ENCODE data around the gene DGKQ.

Gene DGKQ

DNA sequence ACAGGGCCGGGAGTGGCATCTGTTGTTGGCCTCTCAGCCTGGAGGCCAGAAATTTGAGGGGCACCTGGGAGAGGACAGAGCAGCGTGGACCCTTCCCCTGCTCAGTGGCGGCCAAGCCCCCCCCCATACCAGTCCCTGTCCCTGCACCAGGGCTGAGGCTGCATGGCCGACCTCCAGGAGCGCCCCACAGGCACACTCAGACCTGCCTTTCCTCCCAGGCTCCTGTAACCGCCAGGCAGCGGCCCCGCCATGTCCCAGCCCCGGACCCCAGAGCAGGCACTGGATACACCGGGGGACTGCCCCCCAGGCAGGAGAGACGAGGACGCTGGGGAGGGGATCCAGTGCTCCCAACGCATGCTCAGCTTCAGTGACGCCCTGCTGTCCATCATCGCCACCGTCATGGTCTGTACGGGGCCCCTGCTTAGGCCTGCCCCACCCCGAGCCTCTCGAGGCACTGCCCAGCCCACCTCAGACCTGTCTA is 25.8 kb downstream of the DGKQ start:
- H3K27ac ChIP-seq (ENCODE audit: low read depth, low read length) = no peak overlapping the region
- no peaks in the 10 kb centered on the region for H3K79me2 ChIP-seq (ENCODE audit: insufficient read depth, low read length)
- no peaks in the 10 kb centered on the region for H4K20me1 ChIP-seq (ENCODE audit: low read depth, low read length)
- no peaks in the 10 kb centered on the region for H3K27me3 ChIP-seq (ENCODE audit: low read length)
- no peaks in the 10 kb centered on the region for H3F3A ChIP-seq (ENCODE audit: insufficient read depth)
- H3K9me3 ChIP-seq (ENCODE audit: insufficient read depth, low read length) = no peaks in the 10 kb centered on the region
- no peak overlapping the region for H3K9ac ChIP-seq (ENCODE audit: low read length)
- no peak overlapping the region for H3K4me2 ChIP-seq (ENCODE audit: low read depth, low read length, poor library complexity, severe bottlenecking)
- H2AFZ ChIP-seq (ENCODE audit: low read depth, low read length, severe bottlenecking) = no peak overlapping the region
- no peak overlapping the region for H3K4me3 ChIP-seq (ENCODE audit: insufficient read depth, low read length, poor library complexity, severe bottlenecking)
- no peak for TF ChIP-seq EZH2phosphoT487 (conservative IDR thresholded peaks at IDR 0.05; ENCODE audit: low read length)
- no peaks in the 10 kb centered on the region for H3K9me2 ChIP-seq (replicated peaks; ENCODE audit: insufficient read depth, low read length)
- no peaks in the 10 kb centered on the region for H3K36me3 ChIP-seq (ENCODE audit: low read length)

DNA sequence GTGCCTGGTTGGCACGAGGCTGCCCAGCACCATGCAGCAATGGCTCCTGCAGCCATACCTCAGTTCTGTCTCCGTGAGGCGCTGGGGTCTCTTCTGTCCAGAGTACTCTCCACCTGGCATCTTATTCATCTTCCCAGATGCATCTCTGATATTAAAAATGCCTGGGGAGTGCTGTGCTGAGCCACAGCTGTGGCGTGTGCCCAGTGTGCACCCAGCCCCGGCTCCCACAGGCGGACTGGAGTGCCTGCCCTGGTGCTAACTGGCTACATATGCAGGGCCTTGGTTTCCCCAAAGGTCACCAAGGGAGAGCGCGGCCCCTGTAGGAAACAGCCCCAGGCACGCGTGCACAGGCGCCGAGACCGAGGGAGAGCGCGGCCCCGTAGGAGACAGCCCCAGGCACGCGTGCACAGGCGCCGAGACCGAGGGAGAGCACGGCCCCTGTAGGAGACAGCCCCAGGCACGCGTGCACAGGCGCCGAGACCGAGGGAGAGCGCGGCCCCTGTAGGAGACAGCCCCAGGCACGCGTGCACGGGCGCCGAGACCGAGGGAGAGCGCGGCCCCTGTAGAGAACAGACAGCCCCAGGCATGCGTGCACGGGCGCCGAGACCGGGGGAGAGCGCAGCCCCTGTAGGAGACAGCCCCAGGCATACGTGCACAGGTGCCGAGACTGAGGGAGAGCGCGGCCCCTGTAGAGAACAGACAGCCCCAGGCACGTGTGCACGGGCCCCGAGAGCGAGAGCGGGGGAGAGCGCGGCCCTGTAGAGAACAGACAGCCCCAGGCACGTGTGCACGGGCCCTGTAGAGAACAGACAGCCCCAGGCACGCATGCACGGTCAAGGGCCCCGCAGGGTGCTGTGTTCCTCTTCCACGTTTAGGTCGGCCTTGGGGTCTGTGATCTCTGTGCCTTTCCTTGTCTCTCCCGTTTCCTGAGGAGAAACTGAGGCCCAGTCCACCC is 26.6 kb downstream of the DGKQ start:
- H3K4me2 ChIP-seq (ENCODE audit: low read depth, low read length, poor library complexity, severe bottlenecking) = no peak overlapping the region
- no peak overlapping the region for H3K4me3 ChIP-seq (ENCODE audit: insufficient read depth, low read length, poor library complexity, severe bottlenecking)

DNA sequence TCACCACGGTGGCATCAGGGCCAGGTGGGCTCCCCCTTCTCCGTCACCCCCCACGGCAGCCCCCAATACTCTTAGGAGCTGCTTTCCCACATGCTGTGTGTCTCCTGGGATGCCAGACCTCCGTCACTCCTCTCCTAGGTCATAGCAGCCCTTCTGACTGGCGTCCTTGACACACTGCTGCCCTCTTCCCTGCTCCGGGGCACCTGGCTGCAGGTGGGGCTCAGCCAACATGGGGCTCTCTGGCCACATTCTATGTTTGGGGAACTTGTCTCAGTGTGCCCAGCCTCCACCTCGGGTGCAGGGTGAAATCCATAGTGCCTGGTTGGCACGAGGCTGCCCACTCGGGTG is 27.3 kb downstream of the DGKQ start:
- Histone ChIP-seq H3K79me2 (ENCODE audit: insufficient read depth, low read length) (no peaks in the 10 kb centered on the region), H3K9me2 (replicated peaks; ENCODE audit: insufficient read depth, low read length) (no peaks in the 10 kb centered on the region), H3K4me2 (ENCODE audit: low read depth, low read length, poor library complexity, severe bottlenecking) (no peak overlapping the region), H3K27ac (ENCODE audit: low read depth, low read length) (no peak overlapping the region), H3K9me3 (ENCODE audit: insufficient read depth, low read length) (no peaks in the 10 kb centered on the region), H3F3A (ENCODE audit: insufficient read depth) (no peaks in the 10 kb centered on the region), H3K36me3 (ENCODE audit: low read length) (no peaks in the 10 kb centered on the region), H3K4me3 (ENCODE audit: insufficient read depth, low read length, poor library complexity, severe bottlenecking) (no peak overlapping the region), H3K9ac (ENCODE audit: low read length) (no peak overlapping the region), H3K27me3 (ENCODE audit: low read length) (no peaks in the 10 kb centered on the region), H4K20me1 (ENCODE audit: low read depth, low read length) (no peaks in the 10 kb centered on the region), H2AFZ (ENCODE audit: low read depth, low read length, severe bottlenecking) (no peak overlapping the region)
- TF ChIP-seq, protein P1, sequence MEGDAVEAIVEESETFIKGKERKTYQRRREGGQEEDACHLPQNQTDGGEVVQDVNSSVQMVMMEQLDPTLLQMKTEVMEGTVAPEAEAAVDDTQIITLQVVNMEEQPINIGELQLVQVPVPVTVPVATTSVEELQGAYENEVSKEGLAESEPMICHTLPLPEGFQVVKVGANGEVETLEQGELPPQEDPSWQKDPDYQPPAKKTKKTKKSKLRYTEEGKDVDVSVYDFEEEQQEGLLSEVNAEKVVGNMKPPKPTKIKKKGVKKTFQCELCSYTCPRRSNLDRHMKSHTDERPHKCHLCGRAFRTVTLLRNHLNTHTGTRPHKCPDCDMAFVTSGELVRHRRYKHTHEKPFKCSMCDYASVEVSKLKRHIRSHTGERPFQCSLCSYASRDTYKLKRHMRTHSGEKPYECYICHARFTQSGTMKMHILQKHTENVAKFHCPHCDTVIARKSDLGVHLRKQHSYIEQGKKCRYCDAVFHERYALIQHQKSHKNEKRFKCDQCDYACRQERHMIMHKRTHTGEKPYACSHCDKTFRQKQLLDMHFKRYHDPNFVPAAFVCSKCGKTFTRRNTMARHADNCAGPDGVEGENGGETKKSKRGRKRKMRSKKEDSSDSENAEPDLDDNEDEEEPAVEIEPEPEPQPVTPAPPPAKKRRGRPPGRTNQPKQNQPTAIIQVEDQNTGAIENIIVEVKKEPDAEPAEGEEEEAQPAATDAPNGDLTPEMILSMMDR (IDR thresholded peaks at IDR 0.05; ENCODE audit: insufficient read depth, low read length, poor library complexity, severe bottlenecking) = no peak
- TF ChIP-seq EZH2phosphoT487 (conservative IDR thresholded peaks at IDR 0.05; ENCODE audit: low read length) = no peak

More for the DNA sequence above, 26.6 kb downstream of the DGKQ start:
- H3K36me3 ChIP-seq (ENCODE audit: low read length) = no peaks in the 10 kb centered on the region
- H3K79me2 ChIP-seq (ENCODE audit: insufficient read depth, low read length) = no peaks in the 10 kb centered on the region
- no peak for TF ChIP-seq EZH2phosphoT487 (conservative IDR thresholded peaks at IDR 0.05; ENCODE audit: low read length)
- TF ChIP-seq, protein P1 (IDR thresholded peaks at IDR 0.05; ENCODE audit: insufficient read depth, low read length, poor library complexity, severe bottlenecking) = no peak
- no peak overlapping the region for H3K27ac ChIP-seq (ENCODE audit: low read depth, low read length)
- H3K9ac ChIP-seq (ENCODE audit: low read length) = no peak overlapping the region
- H3K9me3 ChIP-seq (ENCODE audit: insufficient read depth, low read length) = no peaks in the 10 kb centered on the region
- H4K20me1 ChIP-seq (ENCODE audit: low read depth, low read length) = no peaks in the 10 kb centered on the region
- H3F3A ChIP-seq (ENCODE audit: insufficient read depth) = no peaks in the 10 kb centered on the region
- H3K27me3 ChIP-seq (ENCODE audit: low read length) = no peaks in the 10 kb centered on the region
- H3K9me2 ChIP-seq (replicated peaks; ENCODE audit: insufficient read depth, low read length) = no peaks in the 10 kb centered on the region
- H2AFZ ChIP-seq (ENCODE audit: low read depth, low read length, severe bottlenecking) = no peak overlapping the region

Measured in SU-DHL-6 (cell line).